DOHH2 (cell line): ENCODE measurements around the gene ANKRD55.
"Not testable (repeated sequence)": the region's sequence is repeated elsewhere in the genome, so short reads cannot be mapped to it uniquely, and the experiment has no call there.

Experiments
- H3F3A ChIP-seq: fragments of 200-600 bp; sonication (generic), shearing (Covaris generic); 2 replicates; pipeline ENCODE4 v1.6.0; 2016; ENCODE audit warnings: antibody characterized with exemption, mild to moderate bottlenecking; ENCODE audit not compliant: control insufficient read depth, insufficient read depth
- H3K27ac ChIP-seq: fragments of 200-600 bp; sonication (generic); 2 replicates; pipeline ENCODE4 v1.5.1; 2014; ENCODE audit warnings: low read depth, mild to moderate bottlenecking, low read length, moderate library complexity
- H3K27me3 ChIP-seq: fragments of 200-600 bp; sonication (generic); 2 replicates; pipeline ENCODE4 v1.6.1; 2014; ENCODE audit warnings: mild to moderate bottlenecking, low read length, mixed read lengths; ENCODE audit not compliant: control insufficient read depth
- H3K36me3 ChIP-seq: fragments of 200-600 bp; sonication (generic); 2 replicates; pipeline ENCODE4 v1.6.1; 2014; ENCODE audit warnings: mild to moderate bottlenecking, low read length, moderate library complexity, mixed read lengths; ENCODE audit not compliant: control insufficient read depth
- H3K4me1 ChIP-seq: fragments of 200-600 bp; sonication (generic); 2 replicates; pipeline ENCODE4 v1.6.1; 2014; ENCODE audit warnings: mild to moderate bottlenecking, low read length, mixed read lengths; ENCODE audit not compliant: control insufficient read depth
- H3K4me2 ChIP-seq: fragments of 200-600 bp; sonication (generic); 2 replicates; pipeline ENCODE4 v1.6.0; 2014; ENCODE audit warnings: mild to moderate bottlenecking, low read length, moderate library complexity
- H3K4me3 ChIP-seq: fragments of 200-600 bp; sonication (generic); 2 replicates; pipeline ENCODE4 v1.5.1; 2014; ENCODE audit warnings: mild to moderate bottlenecking, low read length, mixed read lengths
- H3K79me2 ChIP-seq: fragments of 200-600 bp; sonication (generic); 2 replicates; pipeline ENCODE4 v1.6.1; 2014; ENCODE audit warnings: mild to moderate bottlenecking, low read length, mixed read lengths; ENCODE audit not compliant: control insufficient read depth
- H3K9me2 ChIP-seq: fragments of 200-600 bp; sonication (generic); replicated peaks from 2 replicates; pipeline ENCODE4 v1.6.1; 2014; ENCODE audit warnings: mild to moderate bottlenecking, low read length, mixed read lengths; ENCODE audit not compliant: control insufficient read depth
- H3K9me3 ChIP-seq: fragments of 200-600 bp; sonication (generic); 2 replicates; pipeline ENCODE4 v1.6.1; 2014; ENCODE audit warnings: antibody characterized with exemption, low read length, mixed read lengths; ENCODE audit not compliant: control insufficient read depth, insufficient read depth
- H4K20me1 ChIP-seq: fragments of 200-600 bp; sonication (generic); 2 replicates; pipeline ENCODE4 v1.6.0; 2014; ENCODE audit warnings: low read depth, mild to moderate bottlenecking, antibody characterized with exemption, low read length, moderate library complexity; ENCODE audit not compliant: control insufficient read depth, insufficient read depth
- EZH2phosphoT487 ChIP-seq: fragments of 200-600 bp; sonication (generic); IDR thresholded peaks from 2 replicates; pipeline ENCODE4 v1.6.1; 2017; ENCODE audit warnings: borderline replicate concordance, mild to moderate bottlenecking, antibody characterized with exemption, low read length, moderate library complexity, mixed read lengths
- TF ChIP-seq, protein P1 (sequence below): fragments of 200-600 bp; sonication (generic); IDR thresholded peaks from one replicate; pipeline ENCODE4 v1.5.1; 2014; ENCODE audit warnings: antibody characterized with exemption, mild to moderate bottlenecking, low read depth, low read length; ENCODE audit not compliant: poor library complexity, severe bottlenecking

The ANKRD55 gene

DNA sequence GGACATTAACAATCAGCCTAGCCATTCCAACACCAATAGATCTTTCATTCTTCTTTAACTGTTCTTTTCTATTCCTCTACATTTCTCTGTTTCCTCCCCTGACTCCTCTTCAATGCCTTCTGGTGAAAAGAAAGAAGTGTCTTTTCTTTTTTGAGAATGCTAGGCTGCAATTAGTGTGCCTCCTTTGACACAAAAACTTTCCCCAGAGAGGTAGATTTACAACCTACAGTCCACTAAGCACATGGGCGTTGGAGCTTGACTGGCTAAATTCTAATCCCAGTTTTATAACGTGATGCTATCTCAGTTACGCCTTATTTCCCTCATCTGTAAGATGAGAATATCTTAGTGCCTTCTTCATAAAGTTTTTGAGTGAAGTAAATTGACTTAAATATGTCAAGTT is 16.9 kb upstream of the ANKRD55 start:
- no peak for TF ChIP-seq EZH2phosphoT487
- TF ChIP-seq, protein P1, sequence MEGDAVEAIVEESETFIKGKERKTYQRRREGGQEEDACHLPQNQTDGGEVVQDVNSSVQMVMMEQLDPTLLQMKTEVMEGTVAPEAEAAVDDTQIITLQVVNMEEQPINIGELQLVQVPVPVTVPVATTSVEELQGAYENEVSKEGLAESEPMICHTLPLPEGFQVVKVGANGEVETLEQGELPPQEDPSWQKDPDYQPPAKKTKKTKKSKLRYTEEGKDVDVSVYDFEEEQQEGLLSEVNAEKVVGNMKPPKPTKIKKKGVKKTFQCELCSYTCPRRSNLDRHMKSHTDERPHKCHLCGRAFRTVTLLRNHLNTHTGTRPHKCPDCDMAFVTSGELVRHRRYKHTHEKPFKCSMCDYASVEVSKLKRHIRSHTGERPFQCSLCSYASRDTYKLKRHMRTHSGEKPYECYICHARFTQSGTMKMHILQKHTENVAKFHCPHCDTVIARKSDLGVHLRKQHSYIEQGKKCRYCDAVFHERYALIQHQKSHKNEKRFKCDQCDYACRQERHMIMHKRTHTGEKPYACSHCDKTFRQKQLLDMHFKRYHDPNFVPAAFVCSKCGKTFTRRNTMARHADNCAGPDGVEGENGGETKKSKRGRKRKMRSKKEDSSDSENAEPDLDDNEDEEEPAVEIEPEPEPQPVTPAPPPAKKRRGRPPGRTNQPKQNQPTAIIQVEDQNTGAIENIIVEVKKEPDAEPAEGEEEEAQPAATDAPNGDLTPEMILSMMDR, result no peak
- no peaks in the 10 kb centered on the region for H3K4me1 ChIP-seq
- H3F3A ChIP-seq, result no peaks in the 10 kb centered on the region
- no peaks in the 10 kb centered on the region for H4K20me1 ChIP-seq
- no peak overlapping the region for H3K4me2 ChIP-seq
- H3K9me2 ChIP-seq, result no peaks in the 10 kb centered on the region
- H3K36me3 ChIP-seq, result no peaks in the 10 kb centered on the region
- no peaks in the 10 kb centered on the region for H3K27me3 ChIP-seq
- no peaks in the 10 kb centered on the region for H3K79me2 ChIP-seq
- peaks cover 5% of the 10 kb centered on the region; the same call in 1 of the 2 replicates for H3K9me3 ChIP-seq
- H3K4me3 ChIP-seq, result no peak overlapping the region
- H3K27ac ChIP-seq, result no peak overlapping the region

GRCh38 chr5:56249085-56249484 is 16.0 kb upstream of the ANKRD55 start:
- H4K20me1 ChIP-seq, H3K4me2 ChIP-seq, H3K79me2 ChIP-seq, H3K27me3 ChIP-seq, H3K4me3 ChIP-seq, H3K36me3 ChIP-seq, H3K4me1 ChIP-seq, H3K27ac ChIP-seq, H3K9me2 ChIP-seq, H3K9me3 ChIP-seq, H3F3A ChIP-seq: not testable (repeated sequence)

GRCh38 chr5:56247592-56247991 is 14.5 kb upstream of the ANKRD55 start:
- Histone ChIP-seq H3K9me3 (peaks cover 8% of the 10 kb centered on the region; the same call in 1 of the 2 replicates), H3K4me1 (no peaks in the 10 kb centered on the region), H4K20me1 (no peaks in the 10 kb centered on the region), H3K4me2 (no peak overlapping the region), H3F3A (no peaks in the 10 kb centered on the region), H3K4me3 (no peak overlapping the region), H3K36me3 (no peaks in the 10 kb centered on the region), H3K9me2 (no peaks in the 10 kb centered on the region), H3K27ac (no peak overlapping the region), H3K79me2 (no peaks in the 10 kb centered on the region), H3K27me3 (no peaks in the 10 kb centered on the region)
- TF ChIP-seq, protein P1, result no peak
- TF ChIP-seq EZH2phosphoT487, result no peak

DNA sequence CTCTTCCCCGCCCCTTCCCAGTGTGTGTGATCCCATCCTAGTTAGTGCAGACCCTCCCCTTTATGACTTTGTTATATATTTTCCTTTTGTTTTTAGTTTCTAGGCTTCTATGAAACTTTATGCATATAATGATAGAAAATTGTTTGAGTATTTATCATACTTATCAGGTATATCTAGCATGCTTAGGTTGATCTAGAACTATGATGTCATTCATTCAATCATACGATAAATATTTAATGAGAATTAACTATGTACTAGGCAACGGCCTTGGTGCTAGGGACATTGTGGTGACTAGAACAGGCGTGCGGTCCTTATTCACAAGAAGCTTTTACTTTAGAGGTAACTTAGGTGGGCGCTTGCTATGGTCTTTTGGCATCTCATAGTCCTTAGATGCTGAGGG is 13.6 kb upstream of the ANKRD55 start:
- no peak overlapping the region for H3K4me2 ChIP-seq

More for the DNA sequence above, 13.6 kb upstream of the ANKRD55 start:
- Histone ChIP-seq H3K79me2 (no peaks in the 10 kb centered on the region), H3F3A (no peaks in the 10 kb centered on the region), H3K27me3 (no peaks in the 10 kb centered on the region), H3K27ac (no peak overlapping the region), H3K36me3 (no peaks in the 10 kb centered on the region), H3K9me3 (peaks cover 12% of the 10 kb centered on the region; the same call in 1 of the 2 replicates), H3K4me1 (no peaks in the 10 kb centered on the region), H3K4me3 (no peak overlapping the region), H4K20me1 (no peaks in the 10 kb centered on the region), H3K9me2 (no peaks in the 10 kb centered on the region)
- no peak for TF ChIP-seq EZH2phosphoT487
- TF ChIP-seq, protein P1, result no peak
